Neural progenitor cell (in vitro differentiated cells): ENCODE data around the gene OPN1MW3. TPM values are rescaled to one million over a fixed set of nuclear protein-coding genes. Genes with fewer than 3 reads are reported as not detected.

Source experiments
- DNase-seq: peaks from one replicate; pipeline ENCODE4 v3.0.0-alpha.2; 2016; ENCODE audit warnings: low spot score
- H2AFZ ChIP-seq: fragments of 200-600 bp; sonication (generic); replicated peaks from 2 replicates; pipeline ENCODE4 v1.6.1; 2016; ENCODE audit warnings: antibody characterized with exemption
- H3F3A ChIP-seq: fragments of 200-600 bp; sonication (generic); 2 replicates; pipeline ENCODE4 v1.6.1; 2016; ENCODE audit warnings: antibody characterized with exemption, low read depth
- H3K27ac ChIP-seq: fragments of 200-600 bp; sonication (generic); 2 replicates; pipeline ENCODE4 v1.5.1; 2016; ENCODE audit warnings: mild to moderate bottlenecking
- H3K27me3 ChIP-seq: fragments of 200-600 bp; sonication (generic); 2 replicates; pipeline ENCODE4 v1.6.1; 2016; ENCODE audit warnings: mild to moderate bottlenecking, moderate library complexity
- H3K36me3 ChIP-seq: fragments of 200-600 bp; sonication (generic); 2 replicates; pipeline ENCODE4 v1.5.1; 2016
- H3K4me1 ChIP-seq: fragments of 200-600 bp; sonication (generic); 2 replicates; pipeline ENCODE4 v1.6.1; 2016; ENCODE audit warnings: mixed run types
- H3K4me2 ChIP-seq: fragments of 200-600 bp; sonication (generic); 2 replicates; pipeline ENCODE4 v1.6.1; 2016
- H3K4me3 ChIP-seq: fragments of 200-600 bp; sonication (generic); 2 replicates; pipeline ENCODE4 v1.5.1; 2016
- H3K79me2 ChIP-seq: fragments of 200-600 bp; sonication (generic); 2 replicates; pipeline ENCODE4 v1.6.1; 2016; ENCODE audit warnings: low read depth
- H3K9ac ChIP-seq: fragments of 200-600 bp; sonication (generic); 2 replicates; pipeline ENCODE4 v1.6.1; 2016
- H3K9me3 ChIP-seq: fragments of 200-600 bp; sonication (generic); 2 replicates; pipeline ENCODE4 v1.5.1; 2016; ENCODE audit warnings: low read depth
- H4K20me1 ChIP-seq: fragments of 200-600 bp; sonication (generic); 2 replicates; pipeline ENCODE4 v1.6.1; 2016; ENCODE audit warnings: low read depth
- H3K27ac Mint-ChIP-seq: 3 replicates; pipeline ENCODE4 v1.8.0; 2021; ENCODE audit warnings: mixed read lengths
- H3K27me3 Mint-ChIP-seq: 2 replicates; pipeline ENCODE4 v1.8.0; 2022; ENCODE audit warnings: low read depth, mild to moderate bottlenecking, inconsistent platforms, moderate library complexity, mixed read lengths; ENCODE audit not compliant: insufficient read depth
- H3K36me3 Mint-ChIP-seq: 3 replicates; pipeline ENCODE4 v1.8.0; 2021; ENCODE audit warnings: mixed read lengths
- H3K4me1 Mint-ChIP-seq: 3 replicates; pipeline ENCODE4 v1.8.0; 2021; ENCODE audit warnings: mixed read lengths
- H3K4me3 Mint-ChIP-seq: 3 replicates; pipeline ENCODE4 v1.8.0; 2021; ENCODE audit warnings: mild to moderate bottlenecking, moderate library complexity, mixed read lengths
- H3K9me3 Mint-ChIP-seq: 3 replicates; pipeline ENCODE4 v1.8.0; 2020; ENCODE audit warnings: mixed read lengths
- EZH2 ChIP-seq: fragments of 200-600 bp; sonication (generic); IDR thresholded peaks from 2 replicates; pipeline ENCODE4 v1.6.1; 2017; ENCODE audit warnings: antibody characterized with exemption, mild to moderate bottlenecking, moderate library complexity
- EZH2phosphoT487 ChIP-seq: fragments of 200-600 bp; sonication (generic); IDR thresholded peaks from 2 replicates; pipeline ENCODE4 v1.6.1; 2017; ENCODE audit warnings: antibody characterized with exemption
- total RNA-seq: library from RNA; depleted of rRNA; stranded (reverse); fragments of >200 nt; gene quantifications from 2 replicates; pipeline ENCODE4 v1.2.3, GENCODE V29; 2015; ENCODE audit warnings: low replicate concordance
- TF ChIP-seq, protein P1 (sequence below): fragments of 200-600 bp; sonication (generic); IDR thresholded peaks from 2 replicates; pipeline ENCODE4 v1.5.1; 2017; ENCODE audit warnings: antibody characterized with exemption, mild to moderate bottlenecking

Gene OPN1MW3
- total RNA-seq, 1 donor from 2014 or later = not detected

DNA sequence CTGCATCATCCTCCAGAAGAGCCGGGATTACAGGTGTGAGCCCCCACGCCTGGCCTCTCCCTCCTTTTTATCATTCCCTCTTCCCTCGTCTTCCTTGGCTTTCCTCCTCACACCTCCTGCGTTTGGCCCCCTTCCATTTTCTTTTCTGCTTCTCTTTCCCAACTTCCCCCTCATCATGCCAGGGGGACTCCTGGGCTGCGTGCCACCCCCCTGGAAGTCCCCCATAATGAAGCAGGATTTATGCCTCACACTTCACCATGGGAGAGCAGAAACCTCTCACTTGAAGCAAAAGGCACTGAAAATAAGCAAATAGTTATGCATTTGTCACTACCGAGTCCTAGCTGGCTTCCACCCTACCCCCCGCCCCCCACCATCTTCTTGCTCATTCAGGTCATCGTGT lies 46.1 kb downstream of the OPN1MW3 start:
- H3K4me3 ChIP-seq = no peak overlapping the region
- no peaks in the 10 kb centered on the region for H3K27me3 ChIP-seq
- no peaks in the 10 kb centered on the region for H3F3A ChIP-seq
- no peaks in the 10 kb centered on the region for H4K20me1 ChIP-seq
- Mint-ChIP-seq H3K36me3 (no peaks in the 10 kb centered on the region), H3K27ac (peak overlapping the region; percentile 21), H3K27me3 (peaks cover 9% of the 10 kb centered on the region), H3K4me3 (no peak overlapping the region), H3K9me3 (peaks cover 28% of the 10 kb centered on the region), H3K4me1 (peaks cover 27% of the 10 kb centered on the region)
- H3K4me1 ChIP-seq = peaks cover 18% of the 10 kb centered on the region
- no peak for DNase-seq
- no peaks in the 10 kb centered on the region for H3K79me2 ChIP-seq
- no peak for TF ChIP-seq EZH2phosphoT487
- TF ChIP-seq EZH2 = no peak
- TF ChIP-seq, protein P1, sequence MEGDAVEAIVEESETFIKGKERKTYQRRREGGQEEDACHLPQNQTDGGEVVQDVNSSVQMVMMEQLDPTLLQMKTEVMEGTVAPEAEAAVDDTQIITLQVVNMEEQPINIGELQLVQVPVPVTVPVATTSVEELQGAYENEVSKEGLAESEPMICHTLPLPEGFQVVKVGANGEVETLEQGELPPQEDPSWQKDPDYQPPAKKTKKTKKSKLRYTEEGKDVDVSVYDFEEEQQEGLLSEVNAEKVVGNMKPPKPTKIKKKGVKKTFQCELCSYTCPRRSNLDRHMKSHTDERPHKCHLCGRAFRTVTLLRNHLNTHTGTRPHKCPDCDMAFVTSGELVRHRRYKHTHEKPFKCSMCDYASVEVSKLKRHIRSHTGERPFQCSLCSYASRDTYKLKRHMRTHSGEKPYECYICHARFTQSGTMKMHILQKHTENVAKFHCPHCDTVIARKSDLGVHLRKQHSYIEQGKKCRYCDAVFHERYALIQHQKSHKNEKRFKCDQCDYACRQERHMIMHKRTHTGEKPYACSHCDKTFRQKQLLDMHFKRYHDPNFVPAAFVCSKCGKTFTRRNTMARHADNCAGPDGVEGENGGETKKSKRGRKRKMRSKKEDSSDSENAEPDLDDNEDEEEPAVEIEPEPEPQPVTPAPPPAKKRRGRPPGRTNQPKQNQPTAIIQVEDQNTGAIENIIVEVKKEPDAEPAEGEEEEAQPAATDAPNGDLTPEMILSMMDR = no peak
- H3K9ac ChIP-seq = no peak overlapping the region
- H2AFZ ChIP-seq = no peak overlapping the region
- H3K27ac ChIP-seq = no peak overlapping the region
- H3K36me3 ChIP-seq = no peaks in the 10 kb centered on the region
- H3K9me3 ChIP-seq = peaks cover 7% of the 10 kb centered on the region
- no peak overlapping the region for H3K4me2 ChIP-seq

GRCh38 chrX:154304846-154305245 lies 47.5 kb downstream of the OPN1MW3 start:
- Histone ChIP-seq H3K27ac (no peak overlapping the region), H3K4me3 (no peak overlapping the region), H4K20me1 (no peaks in the 10 kb centered on the region), H3K4me2 (no peak overlapping the region), H3F3A (no peaks in the 10 kb centered on the region), H3K36me3 (no peaks in the 10 kb centered on the region), H3K9me3 (peaks cover 7% of the 10 kb centered on the region), H3K9ac (no peak overlapping the region), H2AFZ (no peak overlapping the region), H3K79me2 (no peaks in the 10 kb centered on the region), H3K27me3 (no peaks in the 10 kb centered on the region), H3K4me1 (peaks cover 18% of the 10 kb centered on the region)
- peak; percentile 28 for DNase-seq
- no peak for TF ChIP-seq EZH2
- no peak for TF ChIP-seq EZH2phosphoT487
- TF ChIP-seq, protein P1 = no peak
- peaks cover 27% of the 10 kb centered on the region for H3K4me1 Mint-ChIP-seq
- H3K27ac Mint-ChIP-seq = peak overlapping the region; percentile 82
- no peaks in the 10 kb centered on the region for H3K36me3 Mint-ChIP-seq
- H3K9me3 Mint-ChIP-seq = peaks cover 25% of the 10 kb centered on the region
- H3K4me3 Mint-ChIP-seq = peak overlapping the region; percentile 14
- peaks cover 9% of the 10 kb centered on the region for H3K27me3 Mint-ChIP-seq

DNA sequence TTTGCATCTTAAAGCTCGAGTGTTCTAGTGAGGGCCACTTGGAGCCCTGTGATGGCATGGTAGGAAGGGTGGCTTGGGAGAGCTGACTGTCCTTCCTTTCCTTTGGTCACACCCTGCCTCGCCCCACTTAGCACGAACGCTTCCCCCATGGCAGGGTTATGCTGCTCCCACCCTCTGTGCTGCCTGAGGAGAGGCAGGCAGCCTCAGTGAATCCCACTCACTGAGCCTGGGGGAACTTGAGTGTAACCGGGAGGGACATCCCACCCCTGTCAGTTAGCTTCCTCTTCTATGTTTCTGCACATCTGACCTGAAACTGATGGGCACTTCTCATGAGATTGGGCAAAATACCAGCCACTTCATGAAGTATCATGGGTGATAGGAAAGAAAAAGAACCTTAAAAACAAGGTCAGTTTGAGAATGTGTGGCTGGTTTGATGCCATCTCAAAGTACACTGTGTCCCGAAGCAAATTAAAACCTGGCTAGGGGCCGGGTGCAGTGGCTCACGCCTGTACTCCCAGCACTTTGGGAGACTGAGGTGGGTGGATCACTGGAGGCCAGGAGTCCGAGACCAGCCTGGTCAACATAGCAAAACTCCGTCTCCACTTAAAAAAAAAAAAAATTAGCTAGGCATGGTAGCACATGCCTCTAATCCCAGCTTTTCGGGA lies 48.3 kb downstream of the OPN1MW3 start:
- H3K27me3 ChIP-seq = no peaks in the 10 kb centered on the region
- H4K20me1 ChIP-seq = no peaks in the 10 kb centered on the region
- H3K36me3 Mint-ChIP-seq = no peaks in the 10 kb centered on the region
- no peaks in the 10 kb centered on the region for H3F3A ChIP-seq
- H3K9me3 Mint-ChIP-seq = peaks cover 21% of the 10 kb centered on the region
- no peak for DNase-seq
- peaks cover 27% of the 10 kb centered on the region for H3K4me1 Mint-ChIP-seq
- H3K4me3 ChIP-seq = no peak overlapping the region
- no peak overlapping the region for H2AFZ ChIP-seq
- H3K4me2 ChIP-seq = no peak overlapping the region
- no peak overlapping the region for H3K4me3 Mint-ChIP-seq
- no peaks in the 10 kb centered on the region for H3K79me2 ChIP-seq
- peaks cover 18% of the 10 kb centered on the region for H3K4me1 ChIP-seq
- no peak overlapping the region for H3K9ac ChIP-seq
- peak overlapping the region; percentile 95 for H3K27ac Mint-ChIP-seq
- peaks cover under 1% of the 10 kb centered on the region for H3K9me3 ChIP-seq
- peaks cover 8% of the 10 kb centered on the region for H3K27me3 Mint-ChIP-seq
- no peak for TF ChIP-seq EZH2
- TF ChIP-seq, protein P1 = no peak
- no peaks in the 10 kb centered on the region for H3K36me3 ChIP-seq
- H3K27ac ChIP-seq = no peak overlapping the region
